GM12864 (cell line): ENCODE data around the gene EMC1.
A peak's percentile ranks its signal among the peaks of the same experiment; 100 is the strongest.
"Not testable (repeated sequence)": the region's sequence is repeated elsewhere in the genome, so short reads cannot be mapped to it uniquely, and the experiment has no call there.

ENCODE experiments used
- DNase-seq: peaks from one replicate; pipeline ENCODE4 v3.0.0-alpha.2; 2011; ENCODE audit warnings: low read depth
- H3K4me3 ChIP-seq: 2 replicates; pipeline ENCODE4 v1.5.1; 2011; ENCODE audit warnings: mild to moderate bottlenecking, low read depth, low read length, control low read depth
- TF ChIP-seq, protein P1 (sequence below): IDR thresholded peaks from 2 replicates; pipeline ENCODE4 v1.5.1; 2011; ENCODE audit warnings: low read depth, mild to moderate bottlenecking, moderate library complexity, low read length, control low read depth, inconsistent platforms; ENCODE audit errors: missing control alignments

The EMC1 gene

DNA sequence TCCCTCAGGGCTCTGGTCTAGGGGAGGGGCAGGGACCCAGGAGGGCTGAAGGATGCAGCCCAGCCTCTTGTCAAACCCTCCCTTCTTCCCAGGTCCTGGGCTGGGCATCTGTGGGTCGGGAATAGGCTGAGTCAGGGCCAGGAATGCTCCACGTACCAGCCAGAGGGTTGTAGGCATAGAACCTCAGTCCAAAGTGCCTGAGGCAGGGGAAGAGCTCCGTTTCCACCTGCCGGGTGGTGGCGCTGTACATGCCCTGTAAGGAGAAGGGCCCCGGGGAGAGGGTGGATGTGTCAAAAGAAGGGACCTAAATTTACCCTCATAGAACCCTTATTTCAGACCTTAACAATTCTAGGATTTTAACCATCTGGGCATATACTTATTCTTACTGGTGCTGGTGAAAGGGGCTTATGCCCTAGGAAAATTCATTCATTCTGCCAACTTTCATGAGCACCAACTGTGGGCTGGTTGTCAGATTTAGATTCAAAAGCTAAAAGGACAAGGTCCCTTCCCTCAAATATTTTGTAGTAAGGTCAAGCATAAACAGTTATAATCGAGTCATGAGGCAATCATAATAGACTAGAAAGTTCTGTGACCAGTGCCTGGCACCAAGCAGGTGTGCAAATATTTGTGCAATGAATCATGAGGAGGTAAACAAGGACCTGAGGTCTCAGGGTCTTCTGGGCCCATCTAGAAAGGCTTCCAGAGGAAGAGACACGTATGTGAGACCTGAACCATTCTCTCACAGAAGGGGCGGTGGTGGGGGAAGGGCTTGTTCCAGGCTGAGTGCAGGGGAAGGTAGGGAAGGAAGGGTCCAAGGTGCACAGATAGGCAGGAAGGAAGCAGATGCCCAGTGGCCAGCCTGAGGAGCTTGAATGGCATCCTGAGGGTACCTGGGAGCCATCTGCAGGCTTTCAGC lies 18.4 kb upstream of the EMC1 start:
- not testable (repeated sequence) for DNase-seq, H3K4me3 ChIP-seq
- TF ChIP-seq, protein P1, sequence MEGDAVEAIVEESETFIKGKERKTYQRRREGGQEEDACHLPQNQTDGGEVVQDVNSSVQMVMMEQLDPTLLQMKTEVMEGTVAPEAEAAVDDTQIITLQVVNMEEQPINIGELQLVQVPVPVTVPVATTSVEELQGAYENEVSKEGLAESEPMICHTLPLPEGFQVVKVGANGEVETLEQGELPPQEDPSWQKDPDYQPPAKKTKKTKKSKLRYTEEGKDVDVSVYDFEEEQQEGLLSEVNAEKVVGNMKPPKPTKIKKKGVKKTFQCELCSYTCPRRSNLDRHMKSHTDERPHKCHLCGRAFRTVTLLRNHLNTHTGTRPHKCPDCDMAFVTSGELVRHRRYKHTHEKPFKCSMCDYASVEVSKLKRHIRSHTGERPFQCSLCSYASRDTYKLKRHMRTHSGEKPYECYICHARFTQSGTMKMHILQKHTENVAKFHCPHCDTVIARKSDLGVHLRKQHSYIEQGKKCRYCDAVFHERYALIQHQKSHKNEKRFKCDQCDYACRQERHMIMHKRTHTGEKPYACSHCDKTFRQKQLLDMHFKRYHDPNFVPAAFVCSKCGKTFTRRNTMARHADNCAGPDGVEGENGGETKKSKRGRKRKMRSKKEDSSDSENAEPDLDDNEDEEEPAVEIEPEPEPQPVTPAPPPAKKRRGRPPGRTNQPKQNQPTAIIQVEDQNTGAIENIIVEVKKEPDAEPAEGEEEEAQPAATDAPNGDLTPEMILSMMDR: peak; percentile 31

DNA sequence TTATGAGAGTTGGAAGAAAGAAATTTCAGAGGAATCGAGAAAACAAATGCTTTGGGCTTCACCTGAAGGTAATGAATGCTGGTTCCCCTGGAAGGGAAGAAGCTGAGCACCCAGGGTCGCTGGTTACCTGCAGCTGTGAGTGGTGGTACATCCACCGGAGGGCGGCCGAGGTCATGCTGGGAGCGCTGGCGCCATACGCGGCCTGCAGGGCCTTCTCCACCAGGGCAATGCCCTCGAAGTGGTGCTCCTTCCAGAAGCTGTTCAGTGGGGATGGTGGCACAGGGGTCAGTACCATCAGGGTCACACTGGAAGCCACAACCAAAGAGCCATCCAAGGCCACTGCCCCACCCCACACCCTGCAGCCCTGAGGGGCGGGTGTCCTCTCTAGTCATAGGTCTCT lies 17.1 kb upstream of the EMC1 start:
- no peak for DNase-seq
- TF ChIP-seq, protein P1: no peak
- H3K4me3 ChIP-seq: no peak overlapping the region

DNA sequence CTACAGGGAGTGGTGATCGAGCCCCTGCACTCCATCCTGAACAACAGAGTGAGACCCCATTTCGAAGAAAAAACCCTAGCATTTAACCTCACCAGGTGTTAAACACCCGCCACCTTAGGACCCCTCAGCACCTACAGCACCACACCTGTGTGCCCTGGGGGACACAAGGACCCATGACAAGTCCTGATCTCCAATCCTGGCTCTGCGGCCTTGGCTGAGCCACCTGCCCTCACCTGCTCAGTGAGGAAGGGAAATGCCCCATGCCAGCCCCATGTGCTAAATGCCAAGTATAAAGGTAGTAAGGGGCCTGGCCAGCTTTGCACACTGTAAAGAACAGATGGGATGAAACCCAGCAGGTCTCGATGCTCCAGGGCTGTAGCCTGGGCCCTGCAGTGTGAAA lies 11.4 kb upstream of the EMC1 start:
- no peak overlapping the region for H3K4me3 ChIP-seq
- no peak for DNase-seq
- TF ChIP-seq, protein P1: no peak

DNA sequence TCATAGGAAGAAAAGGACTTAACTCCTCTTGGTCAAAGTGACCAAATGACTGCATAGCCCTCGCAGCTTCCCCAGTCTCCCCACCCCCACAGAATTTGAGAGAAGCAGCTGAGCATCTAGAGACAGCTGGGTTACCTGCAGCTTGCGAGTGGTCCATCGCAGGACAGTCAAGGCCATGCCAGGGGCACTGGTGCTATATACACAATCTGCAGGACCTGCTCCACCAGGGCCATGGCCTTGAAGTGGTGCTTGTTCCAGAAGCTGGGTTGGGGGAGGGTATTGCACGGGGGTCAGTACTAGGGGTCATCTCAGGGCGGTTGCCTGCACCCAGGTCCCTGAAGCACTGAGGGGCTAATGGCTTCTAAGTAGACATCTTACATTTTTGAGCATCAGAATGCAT lies 10.7 kb upstream of the EMC1 start:
- DNase-seq: no peak
- TF ChIP-seq, protein P1: no peak
- H3K4me3 ChIP-seq: no peak overlapping the region

DNA sequence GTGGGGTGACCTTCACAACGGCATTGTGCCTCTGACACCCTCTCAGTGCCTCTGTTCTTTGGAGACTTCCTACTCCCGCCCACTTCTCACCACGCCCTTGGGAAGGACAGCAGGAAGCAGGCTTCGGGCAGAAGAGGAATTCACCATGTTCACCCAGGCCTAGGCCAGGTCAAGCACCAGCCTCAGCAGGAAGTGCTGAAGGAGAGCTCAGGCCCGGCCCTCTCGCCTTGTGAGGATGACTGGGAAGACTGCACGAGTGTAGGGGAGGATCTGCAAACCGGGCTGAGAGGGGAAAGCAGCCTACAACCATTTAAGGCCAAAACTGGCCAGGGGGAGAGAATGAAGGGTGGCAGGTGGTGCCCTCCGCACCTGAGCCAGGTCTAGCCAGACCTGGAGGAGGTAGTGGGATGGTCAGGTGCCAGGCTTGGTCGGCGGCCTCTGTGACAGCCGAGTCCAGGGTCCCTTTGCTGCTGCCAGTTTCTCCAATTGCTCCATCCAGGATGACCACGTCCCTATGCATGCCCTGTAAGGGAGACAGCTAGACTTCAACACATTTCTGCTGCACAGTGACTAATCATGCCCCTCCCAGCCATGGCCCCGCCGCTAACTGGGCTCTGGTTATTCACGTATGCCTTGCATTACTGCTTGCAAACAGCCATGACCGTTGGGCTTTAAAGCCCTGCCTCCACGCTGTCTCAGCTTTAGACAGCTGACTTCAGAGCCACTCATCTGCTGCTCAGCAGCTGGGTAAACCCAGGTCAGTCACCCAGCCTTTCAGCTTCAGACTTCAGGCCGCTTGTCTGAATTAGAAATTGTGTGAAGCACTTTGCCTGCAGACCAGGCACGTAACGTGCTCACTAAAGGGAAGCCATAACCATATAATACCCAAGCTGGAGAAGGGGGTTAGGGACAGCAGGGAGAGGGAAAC lies 9.2 kb upstream of the EMC1 start:
- DNase-seq: no peak
- TF ChIP-seq, protein P1: no peak

DNA sequence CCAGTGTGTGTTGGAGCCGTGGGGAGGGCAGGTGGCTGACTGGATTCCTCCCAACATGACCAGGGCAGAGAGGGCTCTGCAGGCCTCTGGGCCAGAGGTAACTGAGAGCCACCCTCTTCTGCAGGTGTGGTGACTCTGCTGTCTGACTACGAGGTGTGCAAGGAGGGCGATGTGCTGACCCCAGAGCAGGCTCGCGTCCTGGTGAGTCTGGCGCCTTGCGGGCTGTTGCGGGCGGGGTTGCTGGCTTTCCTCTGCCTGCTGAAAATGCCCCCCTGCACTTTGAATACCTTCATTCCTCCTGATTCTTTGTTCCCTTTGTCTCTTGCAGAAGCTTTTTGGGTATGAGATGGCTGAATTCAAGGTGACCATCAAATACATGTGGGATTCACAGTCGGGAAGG lies 7.0 kb upstream of the EMC1 start:
- no peak overlapping the region for H3K4me3 ChIP-seq
- TF ChIP-seq, protein P1: no peak
- no peak for DNase-seq

More for the DNA sequence above, 9.2 kb upstream of the EMC1 start:
- H3K4me3 ChIP-seq: no peak overlapping the region
